ENCODE measurements around the gene GJD3.
"Not testable (repeated sequence)": the region's sequence is repeated elsewhere in the genome, so short reads cannot be mapped to it uniquely, and the experiment has no call there.

GJD3 gene

DNA sequence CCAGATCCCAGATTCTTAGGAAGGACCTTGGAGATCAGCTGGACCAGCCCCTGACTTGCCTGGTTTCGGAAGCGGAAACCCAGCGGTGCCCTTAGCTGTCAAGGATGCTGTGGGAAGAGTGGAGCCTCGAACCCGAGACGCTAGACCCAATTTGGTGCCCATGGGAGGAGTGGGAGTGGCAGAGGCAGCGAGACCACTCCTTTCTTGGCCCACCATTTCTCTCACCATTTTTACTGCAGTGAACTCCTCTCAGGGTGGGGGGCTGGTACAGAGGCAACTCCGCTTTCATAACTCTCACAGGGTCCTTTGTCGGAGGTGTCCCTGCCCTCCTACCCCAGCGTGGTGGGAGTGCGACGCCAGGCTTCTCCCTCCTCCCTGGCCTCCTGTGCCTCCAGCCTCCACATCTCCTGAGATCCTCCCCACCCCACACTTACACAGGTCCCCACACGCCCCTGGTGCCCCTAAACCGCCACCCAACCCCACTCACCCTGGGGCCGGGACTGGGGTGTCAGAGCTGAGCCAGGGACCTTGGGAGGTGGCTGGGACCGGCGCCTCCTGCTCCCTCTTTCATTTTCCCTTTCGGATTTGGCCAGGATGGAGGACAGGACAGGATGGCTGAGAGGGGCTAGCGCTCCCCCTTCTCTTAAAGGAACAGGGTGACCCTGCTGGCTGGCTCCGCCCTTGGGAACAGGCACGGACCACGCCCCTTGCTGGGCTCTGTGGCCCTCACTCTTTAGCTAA, at the start of gene GJD3:
TSS of gene GJD3 (minus strand) at position 617 of the 741 bp plus-strand sequence. CDS start 922 bp downstream, outside the sequence.
- DNase-seq, result no peak

GRCh38 chr17:40414312-40414711, 49.8 kb upstream of the GJD3 start:
- not testable (repeated sequence) for DNase-seq

GRCh38 chr17:40412880-40413279, 48.3 kb upstream of the GJD3 start:
- no peak for DNase-seq

GRCh38 chr17:40411821-40412220, 47.3 kb upstream of the GJD3 start:
- DNase-seq, result no peak

- no peak for DNase-seq
These were observed 45.5 kb upstream of the GJD3 start for GRCh38 chr17:40410082-40410481.

GRCh38 chr17:40409540-40409939, 45.0 kb upstream of the GJD3 start:
- DNase-seq, result not testable (repeated sequence)

- no peak for DNase-seq
These were observed 42.9 kb upstream of the GJD3 start for GRCh38 chr17:40407460-40407859.

- DNase-seq, result no peak
These were observed 39.5 kb upstream of the GJD3 start for GRCh38 chr17:40404003-40404402.

DNA sequence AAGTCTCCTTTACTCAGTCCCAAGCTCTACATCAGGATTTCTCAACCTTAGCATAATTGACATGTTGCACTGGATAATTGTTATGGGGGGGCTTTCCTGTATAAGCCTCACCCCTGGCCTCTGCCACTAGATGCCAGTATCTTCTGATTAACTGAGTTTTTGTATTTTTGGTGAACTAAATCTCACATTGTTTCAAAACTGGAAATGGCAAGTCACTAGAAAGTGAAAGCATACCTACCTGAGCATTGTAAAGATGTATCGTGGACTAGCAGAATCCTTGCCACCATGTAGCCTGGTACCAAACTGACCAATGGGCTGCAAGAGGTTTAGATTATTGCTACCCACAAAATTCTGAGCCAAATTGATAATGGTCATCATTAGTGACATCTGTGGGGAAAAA, 38.1 kb upstream of the GJD3 start:
- DNase-seq, result no peak

DNA sequence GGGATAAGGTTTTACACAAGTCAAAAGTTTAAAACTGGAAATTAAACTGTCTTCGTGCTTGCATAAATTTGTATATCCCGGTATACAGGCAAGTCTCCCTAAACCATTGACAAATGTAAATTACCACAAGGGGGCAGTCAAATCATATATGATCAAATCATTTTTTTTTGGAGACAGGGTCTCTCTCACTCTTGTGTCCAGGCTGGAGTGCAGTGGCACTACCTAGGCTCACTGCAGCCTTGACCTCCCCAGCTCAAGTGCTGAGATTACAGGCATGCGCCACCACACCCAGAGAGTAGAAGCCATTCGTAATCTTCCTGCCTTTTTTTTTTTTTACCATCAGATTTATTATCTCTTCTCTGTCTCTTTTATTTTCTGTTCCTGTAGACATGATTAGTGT, 34.6 kb upstream of the GJD3 start:
- peak; percentile 19 for DNase-seq

- not testable (repeated sequence) for DNase-seq
These were observed 22.0 kb upstream of the GJD3 start for GRCh38 chr17:40386555-40386954.

DNA sequence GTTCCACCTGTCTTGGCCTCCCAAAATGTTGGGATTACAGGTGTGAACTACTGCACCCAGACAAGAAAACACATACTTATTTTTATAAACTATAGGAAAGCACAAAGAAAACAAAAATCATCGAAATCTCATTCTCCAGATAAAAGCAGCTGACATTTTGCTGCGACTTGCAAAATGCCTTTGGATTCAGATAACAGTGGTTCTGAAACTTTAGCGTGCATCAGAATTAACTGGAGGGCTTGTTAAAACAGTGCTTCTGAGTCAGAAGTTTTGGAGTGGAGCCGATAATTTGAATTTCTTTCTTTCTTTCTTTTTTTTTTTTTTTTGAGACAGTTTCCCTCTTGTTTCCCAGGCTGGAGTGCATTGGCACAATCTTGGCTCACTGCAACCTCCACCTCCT, 17.7 kb upstream of the GJD3 start:
- no peak for DNase-seq

- DNase-seq, result no peak
These were observed 14.4 kb upstream of the GJD3 start for GRCh38 chr17:40378966-40379365.

GRCh38 chr17:40377832-40378231, 13.3 kb upstream of the GJD3 start:
- DNase-seq, result no peak

DNA sequence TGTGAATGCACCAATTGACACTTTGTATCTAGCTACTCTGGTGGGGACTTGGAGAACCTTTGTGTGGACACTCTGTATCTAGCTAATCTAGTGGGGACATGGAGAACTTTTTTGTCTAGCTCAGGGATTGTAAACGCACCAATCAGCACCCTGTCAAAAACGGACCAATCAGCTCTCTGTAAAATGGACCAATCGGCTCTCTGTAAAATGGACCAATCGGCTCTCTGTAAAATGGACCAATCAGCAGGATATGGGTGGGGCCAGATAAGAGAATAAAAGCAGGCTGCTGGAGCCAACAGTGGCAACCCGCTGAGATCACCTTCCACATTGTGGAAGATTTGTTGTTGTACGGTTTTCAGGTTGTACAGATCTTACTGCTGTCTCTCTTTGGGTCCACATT, 12.0 kb upstream of the GJD3 start:
- DNase-seq, result not testable (repeated sequence)

DNA sequence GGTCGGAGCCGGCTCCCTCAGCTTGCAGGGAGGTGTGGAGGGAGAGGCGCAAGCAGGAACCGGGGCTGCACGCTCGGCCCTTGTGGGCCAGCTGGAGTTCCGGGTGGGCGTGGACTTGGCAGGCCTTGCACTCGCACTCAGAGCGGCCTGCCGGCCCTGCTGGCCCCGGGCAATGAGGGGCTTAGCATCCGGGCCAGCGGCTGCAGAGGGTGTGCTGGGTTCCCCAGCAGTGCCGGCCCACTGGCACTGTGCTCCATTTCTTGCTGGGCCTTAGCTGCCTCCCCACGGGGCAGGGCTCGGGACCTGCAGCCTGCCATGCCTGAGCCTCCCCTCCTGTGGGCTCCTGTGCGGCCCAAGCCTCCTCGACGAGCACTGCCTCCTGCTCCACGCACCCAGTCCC, 11.2 kb upstream of the GJD3 start:
- not testable (repeated sequence) for DNase-seq

GRCh38 chr17:40374821-40375498, 10.4 kb upstream of the GJD3 start:
- no peak for DNase-seq

DNA sequence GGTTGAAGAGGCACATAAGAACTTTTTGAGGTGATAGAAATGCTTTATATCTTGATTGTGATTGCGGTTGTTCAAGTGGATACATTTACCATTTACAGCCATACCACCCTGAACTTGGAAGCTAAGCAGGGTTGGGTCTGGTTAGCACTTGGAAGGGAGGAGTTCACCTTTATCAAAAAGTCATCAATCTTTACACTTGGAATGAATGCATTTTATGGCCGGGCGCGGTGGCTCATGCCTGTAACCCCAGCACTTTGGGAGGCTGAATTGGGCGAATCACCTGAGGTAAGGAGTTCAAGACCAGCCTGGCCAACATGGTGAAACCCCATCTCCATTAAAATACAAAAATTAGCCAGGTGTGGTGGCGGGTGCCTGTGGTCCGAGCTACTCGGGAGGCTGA, 9.5 kb upstream of the GJD3 start:
- DNase-seq, result no peak

DNA sequence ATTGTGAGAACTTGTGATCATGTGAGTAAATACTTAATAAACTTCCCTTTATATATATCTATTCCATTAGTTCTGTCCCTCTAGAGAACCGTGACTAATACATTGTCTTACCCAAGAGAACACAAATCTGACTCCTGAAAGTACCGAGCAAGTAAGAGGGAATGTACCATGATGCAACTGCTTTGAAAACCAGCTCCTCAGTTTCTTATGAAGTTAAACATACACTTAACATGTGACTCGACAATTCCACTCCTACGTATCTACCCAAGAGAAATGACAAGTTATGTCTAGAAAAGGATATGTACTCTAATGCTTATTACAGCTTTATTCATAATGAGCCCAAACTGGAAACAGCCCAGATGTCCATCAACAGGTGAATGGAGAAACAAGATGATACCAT, 8.8 kb upstream of the GJD3 start:
- DNase-seq, result no peak

- DNase-seq, result not testable (repeated sequence)
These were observed 8.1 kb upstream of the GJD3 start for GRCh38 chr17:40372644-40373043.

- DNase-seq, result no peak
These were observed 7.5 kb upstream of the GJD3 start for GRCh38 chr17:40372031-40372430.

GRCh38 chr17:40371261-40371929, 6.9 kb upstream of the GJD3 start:
- DNase-seq, result peak; percentile 75

DNA sequence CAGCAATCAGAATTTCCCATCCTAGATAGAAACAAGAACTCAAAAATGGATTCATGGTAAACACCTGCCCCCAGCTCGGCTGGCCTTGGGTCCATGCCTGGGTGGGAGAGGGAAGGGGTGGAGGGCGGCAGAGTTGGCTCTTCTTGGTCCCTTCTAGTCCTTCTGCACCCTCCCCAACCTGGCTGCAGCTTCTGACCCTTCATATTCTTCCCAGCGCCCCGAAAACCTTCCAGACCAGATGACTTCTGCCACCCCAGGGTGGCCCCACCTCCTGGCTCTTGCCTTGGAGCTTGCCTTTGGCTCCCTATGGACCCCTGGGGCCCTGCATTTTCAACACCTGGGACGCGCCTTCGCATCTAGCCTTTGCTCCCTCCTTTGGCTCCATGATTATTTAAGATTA, 5.4 kb upstream of the GJD3 start:
- no peak for DNase-seq

- not testable (repeated sequence) for DNase-seq
These were observed 3.2 kb upstream of the GJD3 start for GRCh38 chr17:40367728-40368127.
